ENCODE measurements around the gene MARCHF4. TPM values are rescaled to one million over a fixed set of nuclear protein-coding genes. Genes with fewer than 3 reads are reported as not detected.

MARCHF4 gene
- under 1 TPM in 1 of 2 donors, not detected in 1; 0.08 TPM for total RNA-seq

- H3K4me1 ChIP-seq: peaks cover 0 to 20% of the 10 kb centered on the region in 2 donors
- peak; percentile 65 for DNase-seq (ENCODE audit: low spot score)
- H3K36me3 ChIP-seq: no peaks in the 10 kb centered on the region
- H3K9me3 ChIP-seq: no peaks in the 10 kb centered on the region
- H3K27ac ChIP-seq: no peak within 1 kb of the TSS
- H3K4me3 ChIP-seq: peak within 1 kb of the TSS; percentile 17 to 38
- TF ChIP-seq CTCF (IDR thresholded peaks at IDR 0.05): no peak
- H3K27me3 ChIP-seq: peaks cover 4 to 16% of the 10 kb centered on the region in 2 donors
These were observed at the start of gene MARCHF4 for GRCh38 chr2:216371721-216372702. Gene MARCHF4 (minus strand): TSS chr2:216372483. CDS start chr2:216370260, 2,223 bp downstream.

GRCh38 chr2:216420367-216421101 is 48.3 kb upstream of the MARCHF4 start:
- Histone ChIP-seq H3K4me3 (no peak overlapping the region), H3K36me3 (peaks cover 54% of the 10 kb centered on the region), H3K27ac (no peak overlapping the region), H3K9me3 (no peaks in the 10 kb centered on the region), H3K4me1 (peaks cover 0 to 4% of the 10 kb centered on the region in 2 donors), H3K27me3 (no peaks in the 10 kb centered on the region)
- no peak for TF ChIP-seq CTCF (IDR thresholded peaks at IDR 0.05)
- DNase-seq (ENCODE audit: low spot score): no peak

- no peaks in the 10 kb centered on the region for H3K9me3 ChIP-seq
- no peak overlapping the region for H3K4me3 ChIP-seq
- H3K27me3 ChIP-seq: no peaks in the 10 kb centered on the region
- no peak overlapping the region for H3K27ac ChIP-seq
- peaks cover 46% of the 10 kb centered on the region for H3K36me3 ChIP-seq
- DNase-seq (ENCODE audit: low spot score): no peak
- peaks cover 0 to 4% of the 10 kb centered on the region in 2 donors for H3K4me1 ChIP-seq
- no peak for TF ChIP-seq CTCF (IDR thresholded peaks at IDR 0.05)
These were observed 46.7 kb upstream of the MARCHF4 start for GRCh38 chr2:216418981-216419380.

GRCh38 chr2:216416571-216417307 is 44.5 kb upstream of the MARCHF4 start:
- no peaks in the 10 kb centered on the region for H3K27me3 ChIP-seq
- H3K27ac ChIP-seq: no peak overlapping the region
- peaks cover 24% of the 10 kb centered on the region for H3K36me3 ChIP-seq
- H3K4me3 ChIP-seq: no peak overlapping the region
- H3K9me3 ChIP-seq: no peaks in the 10 kb centered on the region
- TF ChIP-seq CTCF (IDR thresholded peaks at IDR 0.05): no peak
- DNase-seq (ENCODE audit: low spot score): no peak
- peaks cover 0 to 16% of the 10 kb centered on the region in 2 donors for H3K4me1 ChIP-seq

GRCh38 chr2:216415541-216415940 is 43.3 kb upstream of the MARCHF4 start:
- Histone ChIP-seq H3K4me3 (no peak overlapping the region), H3K9me3 (no peaks in the 10 kb centered on the region), H3K36me3 (peaks cover 13% of the 10 kb centered on the region), H3K27ac (no peak overlapping the region), H3K4me1 (peaks cover 0 to 16% of the 10 kb centered on the region in 2 donors), H3K27me3 (no peaks in the 10 kb centered on the region)
- TF ChIP-seq CTCF (IDR thresholded peaks at IDR 0.05): no peak
- no peak for DNase-seq (ENCODE audit: low spot score)

Measured in right atrium auricular region (tissue), 2 donors.